GM12872 (cell line): Measurements from ENCODE around the gene CPT2.

Experiments used
- TF ChIP-seq, protein P1 (sequence below): IDR thresholded peaks from 3 replicates; pipeline ENCODE4 v1.5.1; 2011; ENCODE audit warnings: low read depth, mild to moderate bottlenecking, low read length, moderate library complexity; ENCODE audit not compliant: insufficient read depth

The CPT2 gene

DNA sequence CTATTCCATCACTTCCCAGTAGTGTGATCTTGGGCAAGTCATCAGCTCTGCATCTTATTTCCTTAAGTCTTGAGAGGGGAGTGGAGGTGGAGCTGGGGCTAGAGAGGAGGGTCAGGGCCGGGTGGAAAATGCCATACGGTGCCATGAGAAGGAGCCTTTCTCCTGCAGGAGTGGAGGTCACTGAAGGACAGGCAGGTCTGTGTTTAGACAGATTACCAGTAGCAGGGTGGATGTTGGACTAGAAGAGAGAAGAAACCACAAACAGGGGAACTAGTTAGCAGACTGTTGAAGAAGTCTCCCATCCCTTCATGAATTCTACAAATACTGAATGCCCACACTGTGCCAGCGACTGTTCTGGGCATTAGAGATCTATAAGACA, 13.9 kb upstream of the CPT2 start:
- TF ChIP-seq, protein P1, sequence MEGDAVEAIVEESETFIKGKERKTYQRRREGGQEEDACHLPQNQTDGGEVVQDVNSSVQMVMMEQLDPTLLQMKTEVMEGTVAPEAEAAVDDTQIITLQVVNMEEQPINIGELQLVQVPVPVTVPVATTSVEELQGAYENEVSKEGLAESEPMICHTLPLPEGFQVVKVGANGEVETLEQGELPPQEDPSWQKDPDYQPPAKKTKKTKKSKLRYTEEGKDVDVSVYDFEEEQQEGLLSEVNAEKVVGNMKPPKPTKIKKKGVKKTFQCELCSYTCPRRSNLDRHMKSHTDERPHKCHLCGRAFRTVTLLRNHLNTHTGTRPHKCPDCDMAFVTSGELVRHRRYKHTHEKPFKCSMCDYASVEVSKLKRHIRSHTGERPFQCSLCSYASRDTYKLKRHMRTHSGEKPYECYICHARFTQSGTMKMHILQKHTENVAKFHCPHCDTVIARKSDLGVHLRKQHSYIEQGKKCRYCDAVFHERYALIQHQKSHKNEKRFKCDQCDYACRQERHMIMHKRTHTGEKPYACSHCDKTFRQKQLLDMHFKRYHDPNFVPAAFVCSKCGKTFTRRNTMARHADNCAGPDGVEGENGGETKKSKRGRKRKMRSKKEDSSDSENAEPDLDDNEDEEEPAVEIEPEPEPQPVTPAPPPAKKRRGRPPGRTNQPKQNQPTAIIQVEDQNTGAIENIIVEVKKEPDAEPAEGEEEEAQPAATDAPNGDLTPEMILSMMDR = no peak

DNA sequence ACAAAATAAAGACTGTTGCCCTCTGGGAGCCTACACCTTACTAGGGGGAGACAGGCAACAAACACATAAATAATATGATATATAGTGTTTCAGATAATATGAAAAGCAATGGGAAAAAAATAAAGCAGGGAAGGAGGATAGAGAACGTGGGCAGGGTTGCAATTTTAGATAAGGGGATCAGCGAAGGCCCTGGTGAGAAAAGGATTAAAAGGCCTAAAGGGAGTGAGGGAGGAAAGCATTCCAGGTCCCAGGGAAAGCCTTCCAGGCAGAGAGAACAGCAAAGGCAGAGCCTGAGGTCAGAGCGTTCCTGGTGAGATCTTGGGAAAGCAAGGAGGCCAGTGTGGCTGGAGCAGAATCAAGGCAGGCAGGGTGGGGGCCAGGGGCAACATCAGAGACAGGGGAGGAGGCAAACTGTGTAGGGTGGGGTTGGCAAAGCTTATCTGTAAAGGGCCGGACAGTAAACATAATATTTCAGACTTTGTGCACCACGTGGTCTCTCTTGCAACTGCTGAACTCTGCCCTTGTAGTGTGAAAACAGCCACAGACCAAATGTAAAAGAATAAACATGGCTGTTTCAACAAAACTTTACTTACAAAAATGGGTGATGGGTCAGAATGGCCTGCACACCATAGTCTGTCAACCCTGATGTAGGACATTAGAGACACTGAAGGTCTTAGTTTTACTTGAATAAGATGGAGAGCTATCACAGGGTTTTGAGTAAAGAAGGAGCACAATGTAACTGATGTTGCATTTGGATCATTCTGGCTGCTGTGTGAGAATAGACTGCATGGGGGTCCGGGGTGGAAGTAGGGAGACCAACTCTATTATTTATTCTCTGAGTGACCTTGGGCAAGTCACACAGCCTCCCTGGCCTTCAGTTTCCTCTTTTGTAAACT, 13.3 kb upstream of the CPT2 start:
- TF ChIP-seq, protein P1 = no peak

DNA sequence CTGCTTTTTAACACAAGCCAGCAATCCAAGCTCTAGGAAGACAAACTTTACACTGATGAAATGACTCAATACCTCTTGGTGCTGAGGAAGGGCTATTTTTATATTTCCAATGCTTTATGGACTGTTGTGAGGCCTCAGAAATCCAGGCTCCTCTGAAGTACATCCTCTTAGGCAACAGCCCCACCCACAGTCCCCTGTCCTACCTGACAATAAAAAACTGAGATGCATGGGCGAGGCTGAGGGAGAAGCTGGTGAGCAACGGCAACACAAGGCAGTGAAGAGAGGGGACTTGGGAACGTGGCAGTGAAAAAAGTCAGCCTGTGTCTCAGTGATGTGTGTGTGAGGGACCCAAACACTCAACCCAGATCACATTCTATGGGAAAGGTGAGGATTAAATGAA, 10.1 kb upstream of the CPT2 start:
- TF ChIP-seq, protein P1 = no peak

DNA sequence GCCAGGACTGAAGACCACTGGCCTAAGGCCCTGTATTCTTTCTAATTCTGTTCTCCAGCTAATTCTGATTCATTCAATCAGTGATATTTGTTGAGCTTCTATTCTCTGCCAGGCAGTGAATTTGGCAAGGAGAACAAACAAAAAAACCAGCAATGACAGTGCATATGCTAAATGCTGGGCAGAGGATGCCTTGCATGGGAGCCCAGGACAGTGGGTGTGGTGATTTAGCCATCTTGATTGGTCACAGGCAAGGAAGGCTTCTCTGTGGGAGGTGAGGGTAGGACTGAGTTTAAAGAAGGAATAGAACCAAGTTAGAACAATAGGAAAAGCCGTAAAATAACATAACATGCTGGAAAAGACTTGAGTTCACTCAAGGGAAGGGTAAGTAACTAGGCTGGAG, 9.2 kb upstream of the CPT2 start:
- TF ChIP-seq, protein P1 = no peak

DNA sequence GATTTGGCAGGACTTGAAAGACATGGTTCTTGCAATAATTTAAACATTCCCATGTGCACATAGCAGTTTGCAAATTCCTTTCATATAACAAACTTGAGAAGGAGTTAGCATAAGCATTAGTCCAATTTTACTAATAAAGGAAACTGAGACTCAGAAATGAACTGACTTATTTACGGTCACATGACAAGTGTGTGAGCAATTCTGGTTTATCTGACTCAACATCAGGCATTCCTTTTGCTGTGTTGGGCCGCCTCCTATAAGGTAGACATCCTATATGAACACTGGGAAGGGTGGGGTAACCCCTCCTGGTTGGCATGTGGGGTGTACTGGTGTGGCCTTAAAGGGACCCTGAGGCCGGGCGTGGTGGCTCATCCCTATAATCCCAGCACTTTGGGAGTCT, 8.5 kb upstream of the CPT2 start:
- TF ChIP-seq, protein P1 = no peak

DNA sequence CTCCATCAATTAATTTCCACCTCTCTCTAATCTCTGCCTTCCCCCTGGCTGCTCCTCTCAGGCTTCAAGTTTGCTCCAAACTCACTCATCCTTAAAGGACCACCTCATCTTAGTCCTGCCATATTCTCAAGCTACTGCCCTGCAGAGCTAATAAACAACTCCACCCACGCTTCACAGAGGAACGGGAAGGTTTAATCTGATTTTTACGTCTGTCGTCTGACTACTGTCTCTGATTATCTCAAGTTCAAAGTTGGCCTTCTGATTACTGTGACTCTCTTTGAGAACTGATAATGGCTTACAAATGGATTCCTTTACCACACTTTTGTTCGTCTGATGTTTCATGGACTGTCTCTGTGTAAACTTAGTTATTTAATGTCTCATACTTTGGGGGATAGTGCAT, 7.6 kb upstream of the CPT2 start:
- TF ChIP-seq, protein P1 = no peak

DNA sequence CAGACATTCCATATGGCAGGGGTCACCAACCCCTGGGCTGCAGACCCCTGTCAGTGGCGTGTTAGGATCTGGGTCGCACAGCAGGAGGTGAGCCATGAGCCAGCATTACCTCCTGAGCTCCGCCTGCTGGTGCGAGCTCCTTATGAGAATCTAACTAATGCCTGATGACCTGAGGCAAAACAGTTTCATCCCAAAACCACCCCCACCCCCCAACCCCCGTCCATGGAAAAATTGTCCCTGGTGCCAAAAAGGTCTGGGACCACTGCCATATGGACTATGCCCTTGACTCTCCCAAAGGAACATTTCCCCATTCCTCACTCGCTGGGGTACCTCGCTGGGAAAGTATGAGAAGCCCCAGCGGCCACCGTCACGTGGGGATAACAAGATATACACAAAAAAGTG, 6.4 kb upstream of the CPT2 start:
- TF ChIP-seq, protein P1 = no peak
